MM.1S (cell line): ENCODE results near the gene POC1B.

Source experiments
- DNase-seq: peaks from one replicate; pipeline ENCODE4 v3.0.0-alpha.2; 2015
- H2AFZ ChIP-seq: fragments of 300-600 bp; sonication (generic); 2 replicates; pipeline ENCODE4 v1.6.0; 2016; ENCODE audit warnings: antibody characterized with exemption, low read length
- H3F3A ChIP-seq: fragments of 300-600 bp; sonication (generic); 2 replicates; pipeline ENCODE4 v1.6.1; 2016; ENCODE audit warnings: mild to moderate bottlenecking, antibody characterized with exemption, low read length, moderate library complexity, mixed read lengths; ENCODE audit not compliant: insufficient read depth
- H3K27ac ChIP-seq: fragments of 300-600 bp; sonication (generic); 2 replicates; pipeline ENCODE4 v1.5.1; 2016; ENCODE audit warnings: mild to moderate bottlenecking, low read length
- H3K27me3 ChIP-seq: fragments of 300-600 bp; sonication (generic); replicated peaks from 2 replicates; pipeline ENCODE4 v1.6.0; 2016; ENCODE audit warnings: low read length; ENCODE audit not compliant: insufficient read depth
- H3K36me3 ChIP-seq: fragments of 300-600 bp; sonication (generic); replicated peaks from 2 replicates; pipeline ENCODE4 v1.6.1; 2016; ENCODE audit warnings: mild to moderate bottlenecking, low read length, mixed read lengths; ENCODE audit not compliant: insufficient read depth
- H3K4me1 ChIP-seq: fragments of 300-600 bp; sonication (generic); 2 replicates; pipeline ENCODE4 v1.6.1; 2016; ENCODE audit warnings: low read length, mixed read lengths
- H3K4me2 ChIP-seq: fragments of 300-600 bp; sonication (generic); 2 replicates; pipeline ENCODE4 v1.6.0; 2016; ENCODE audit warnings: low read depth, low read length
- H3K4me3 ChIP-seq: fragments of 300-600 bp; sonication (generic); 2 replicates; pipeline ENCODE4 v1.5.1; 2016; ENCODE audit warnings: low read length, mixed read lengths
- H3K79me2 ChIP-seq: fragments of 300-600 bp; sonication (generic); 2 replicates; pipeline ENCODE4 v1.6.1; 2016; ENCODE audit warnings: mixed run types, low read length, mixed read lengths
- H3K9ac ChIP-seq: fragments of 300-600 bp; sonication (generic); 2 replicates; pipeline ENCODE4 v1.6.1; 2016; ENCODE audit warnings: low read length, mixed read lengths
- H3K9me2 ChIP-seq: fragments of 300-600 bp; sonication (generic); replicated peaks from 2 replicates; pipeline ENCODE4 v1.6.1; 2016; ENCODE audit warnings: mild to moderate bottlenecking, low read length, mixed read lengths; ENCODE audit not compliant: insufficient read depth
- H3K9me3 ChIP-seq: fragments of 300-600 bp; sonication (generic); replicated peaks from 2 replicates; pipeline ENCODE4 v1.6.1; 2016; ENCODE audit warnings: mild to moderate bottlenecking, low read length, mixed read lengths; ENCODE audit not compliant: insufficient read depth
- H4K20me1 ChIP-seq: fragments of 300-600 bp; sonication (generic); 2 replicates; pipeline ENCODE4 v1.6.1; 2016; ENCODE audit warnings: mild to moderate bottlenecking, low read length, moderate library complexity, mixed read lengths; ENCODE audit not compliant: insufficient read depth
- EZH2 ChIP-seq: fragments of 300-600 bp; sonication (generic); optimal IDR thresholded peaks from 2 replicates; pipeline ENCODE3; 2017; ENCODE audit warnings: low read depth, mild to moderate bottlenecking, antibody characterized with exemption, low read length, mixed read lengths
- EZH2phosphoT487 ChIP-seq: fragments of 300-600 bp; sonication (generic); IDR thresholded peaks from 2 replicates; pipeline ENCODE4 v1.6.1; 2018; ENCODE audit warnings: antibody characterized with exemption, low read length
- TF ChIP-seq, protein P1 (sequence below): fragments of 300-600 bp; sonication (generic); IDR thresholded peaks from 2 replicates; pipeline ENCODE4 v1.5.1; 2016; ENCODE audit warnings: antibody characterized with exemption, low read length, mixed read lengths

POC1B gene

DNA sequence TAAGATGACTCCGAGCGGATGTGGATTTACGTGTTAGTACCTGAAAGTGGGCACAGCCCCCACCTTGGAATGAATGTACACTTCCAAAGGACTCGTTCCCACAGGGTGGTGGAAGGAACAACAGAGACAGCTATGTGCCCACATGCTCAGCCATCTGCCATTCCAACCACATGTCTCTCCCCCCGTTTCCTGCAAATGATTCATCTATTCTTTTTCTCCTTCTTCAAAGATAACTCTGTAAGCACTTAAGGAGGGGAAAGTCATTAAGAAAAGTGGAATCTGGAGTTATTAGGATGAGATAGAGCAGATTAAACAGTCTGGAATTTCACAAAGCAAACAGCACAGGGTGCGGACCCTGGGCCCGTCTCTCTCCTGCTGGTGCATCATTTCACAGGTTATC is 155.0 kb downstream of the POC1B start:
- no peak for DNase-seq
- H3K9me3 ChIP-seq = no peaks in the 10 kb centered on the region
- no peaks in the 10 kb centered on the region for H3K79me2 ChIP-seq
- no peak overlapping the region for H3K9ac ChIP-seq
- no peaks in the 10 kb centered on the region for H3K36me3 ChIP-seq
- H3K27me3 ChIP-seq = no peaks in the 10 kb centered on the region
- no peaks in the 10 kb centered on the region for H4K20me1 ChIP-seq
- no peak overlapping the region for H3K4me3 ChIP-seq
- TF ChIP-seq EZH2 (no peak), EZH2phosphoT487 (no peak)
- TF ChIP-seq, protein P1, sequence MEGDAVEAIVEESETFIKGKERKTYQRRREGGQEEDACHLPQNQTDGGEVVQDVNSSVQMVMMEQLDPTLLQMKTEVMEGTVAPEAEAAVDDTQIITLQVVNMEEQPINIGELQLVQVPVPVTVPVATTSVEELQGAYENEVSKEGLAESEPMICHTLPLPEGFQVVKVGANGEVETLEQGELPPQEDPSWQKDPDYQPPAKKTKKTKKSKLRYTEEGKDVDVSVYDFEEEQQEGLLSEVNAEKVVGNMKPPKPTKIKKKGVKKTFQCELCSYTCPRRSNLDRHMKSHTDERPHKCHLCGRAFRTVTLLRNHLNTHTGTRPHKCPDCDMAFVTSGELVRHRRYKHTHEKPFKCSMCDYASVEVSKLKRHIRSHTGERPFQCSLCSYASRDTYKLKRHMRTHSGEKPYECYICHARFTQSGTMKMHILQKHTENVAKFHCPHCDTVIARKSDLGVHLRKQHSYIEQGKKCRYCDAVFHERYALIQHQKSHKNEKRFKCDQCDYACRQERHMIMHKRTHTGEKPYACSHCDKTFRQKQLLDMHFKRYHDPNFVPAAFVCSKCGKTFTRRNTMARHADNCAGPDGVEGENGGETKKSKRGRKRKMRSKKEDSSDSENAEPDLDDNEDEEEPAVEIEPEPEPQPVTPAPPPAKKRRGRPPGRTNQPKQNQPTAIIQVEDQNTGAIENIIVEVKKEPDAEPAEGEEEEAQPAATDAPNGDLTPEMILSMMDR = no peak
- H3K4me2 ChIP-seq = no peak overlapping the region
- no peak overlapping the region for H2AFZ ChIP-seq
- no peaks in the 10 kb centered on the region for H3F3A ChIP-seq
- H3K4me1 ChIP-seq = no peaks in the 10 kb centered on the region
- no peak overlapping the region for H3K27ac ChIP-seq
- H3K9me2 ChIP-seq = no peaks in the 10 kb centered on the region

DNA sequence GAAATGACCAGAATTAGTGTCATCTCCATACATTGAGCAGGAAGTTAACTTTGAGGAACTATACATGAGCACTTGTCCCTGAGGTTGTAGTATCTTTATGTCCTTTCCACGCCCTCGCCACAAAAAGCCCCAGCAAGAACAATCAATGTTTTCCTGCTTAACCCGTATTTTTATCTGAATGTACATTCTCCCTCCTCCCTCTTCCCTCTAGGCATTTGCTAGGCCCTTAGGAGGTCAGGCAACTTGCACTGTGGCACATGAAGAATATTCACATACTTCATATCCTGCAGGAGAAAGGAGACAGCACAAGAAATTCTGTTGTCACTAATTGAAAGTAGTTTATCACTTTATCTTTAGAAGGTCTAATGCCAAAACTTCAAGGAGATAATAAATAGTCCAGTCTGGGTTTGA is 155.4 kb downstream of the POC1B start:
- Histone ChIP-seq H3K4me2 (no peak overlapping the region), H3K9ac (no peak overlapping the region)

More for the DNA sequence above, 155.4 kb downstream of the POC1B start:
- no peak overlapping the region for H2AFZ ChIP-seq
- H3K9me3 ChIP-seq = no peaks in the 10 kb centered on the region
- no peak for TF ChIP-seq EZH2
- no peak for TF ChIP-seq EZH2phosphoT487
- TF ChIP-seq, protein P1 = no peak
- no peaks in the 10 kb centered on the region for H3K4me1 ChIP-seq
- no peaks in the 10 kb centered on the region for H3K79me2 ChIP-seq
- no peak for DNase-seq
- no peak overlapping the region for H3K27ac ChIP-seq
- no peaks in the 10 kb centered on the region for H3K27me3 ChIP-seq
- H3K4me3 ChIP-seq = no peak overlapping the region
- no peaks in the 10 kb centered on the region for H3K36me3 ChIP-seq
- H4K20me1 ChIP-seq = no peaks in the 10 kb centered on the region
- H3F3A ChIP-seq = no peaks in the 10 kb centered on the region
- no peaks in the 10 kb centered on the region for H3K9me2 ChIP-seq
